ENCODE measurements around the gene HLA-DPA1.

The HLA-DPA1 gene

DNA sequence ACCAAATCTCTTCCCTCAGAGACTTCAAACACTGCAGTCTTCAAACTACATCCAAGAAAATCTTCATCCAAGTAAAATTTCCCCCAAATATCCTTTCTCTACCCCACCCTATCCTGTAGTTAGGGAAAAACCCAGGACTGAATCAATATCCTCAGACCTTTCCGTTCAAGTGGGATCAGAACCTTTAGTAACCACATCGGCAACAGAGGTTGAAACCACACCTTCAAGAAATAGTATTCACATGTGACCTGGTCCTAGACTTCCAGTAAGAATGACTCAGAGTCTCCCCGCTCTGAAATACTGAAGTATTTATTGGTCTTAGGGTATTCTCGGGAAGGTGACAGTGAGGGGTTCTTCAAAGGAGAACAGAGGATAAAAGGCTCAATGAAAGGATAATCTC, 8.7 kb downstream of the HLA-DPA1 start:
- TF ChIP-seq NFIC (IDR thresholded peaks at IDR 0.05) (no peak), ZBTB7A (IDR thresholded peaks at IDR 0.05; ENCODE audit: low read depth) (no peak), FOXM1 (IDR thresholded peaks at IDR 0.05; ENCODE audit: borderline replicate concordance, low read depth) (no peak), CREB1 (IDR thresholded peaks at IDR 0.05; ENCODE audit: low read depth) (no peak), CEBPB (IDR thresholded peaks at IDR 0.05) (no peak), YY1 (IDR thresholded peaks at IDR 0.05; ENCODE audit: low read depth) (no peak), TCF12 (IDR thresholded peaks at IDR 0.05; ENCODE audit: low read depth) (no peak), USF1 (IDR thresholded peaks at IDR 0.05) (no peak), TAF1 (IDR thresholded peaks at IDR 0.05; ENCODE audit: low read depth) (no peak), EP300 (IDR thresholded peaks at IDR 0.05; ENCODE audit: borderline replicate concordance) (no peak)
- TF ChIP-seq, protein P1, sequence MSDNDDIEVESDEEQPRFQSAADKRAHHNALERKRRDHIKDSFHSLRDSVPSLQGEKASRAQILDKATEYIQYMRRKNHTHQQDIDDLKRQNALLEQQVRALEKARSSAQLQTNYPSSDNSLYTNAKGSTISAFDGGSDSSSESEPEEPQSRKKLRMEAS (IDR thresholded peaks at IDR 0.05), result no peak

- no peak for TF ChIP-seq CEBPB (IDR thresholded peaks at IDR 0.05)
- TF ChIP-seq REST (IDR thresholded peaks at IDR 0.05; ENCODE audit: low read depth), result peak; percentile 31; the same call in 1 of the 2 replicates
Observed at GRCh38 chr6:33061987-33062386, 11.5 kb downstream of the HLA-DPA1 start.

DNA sequence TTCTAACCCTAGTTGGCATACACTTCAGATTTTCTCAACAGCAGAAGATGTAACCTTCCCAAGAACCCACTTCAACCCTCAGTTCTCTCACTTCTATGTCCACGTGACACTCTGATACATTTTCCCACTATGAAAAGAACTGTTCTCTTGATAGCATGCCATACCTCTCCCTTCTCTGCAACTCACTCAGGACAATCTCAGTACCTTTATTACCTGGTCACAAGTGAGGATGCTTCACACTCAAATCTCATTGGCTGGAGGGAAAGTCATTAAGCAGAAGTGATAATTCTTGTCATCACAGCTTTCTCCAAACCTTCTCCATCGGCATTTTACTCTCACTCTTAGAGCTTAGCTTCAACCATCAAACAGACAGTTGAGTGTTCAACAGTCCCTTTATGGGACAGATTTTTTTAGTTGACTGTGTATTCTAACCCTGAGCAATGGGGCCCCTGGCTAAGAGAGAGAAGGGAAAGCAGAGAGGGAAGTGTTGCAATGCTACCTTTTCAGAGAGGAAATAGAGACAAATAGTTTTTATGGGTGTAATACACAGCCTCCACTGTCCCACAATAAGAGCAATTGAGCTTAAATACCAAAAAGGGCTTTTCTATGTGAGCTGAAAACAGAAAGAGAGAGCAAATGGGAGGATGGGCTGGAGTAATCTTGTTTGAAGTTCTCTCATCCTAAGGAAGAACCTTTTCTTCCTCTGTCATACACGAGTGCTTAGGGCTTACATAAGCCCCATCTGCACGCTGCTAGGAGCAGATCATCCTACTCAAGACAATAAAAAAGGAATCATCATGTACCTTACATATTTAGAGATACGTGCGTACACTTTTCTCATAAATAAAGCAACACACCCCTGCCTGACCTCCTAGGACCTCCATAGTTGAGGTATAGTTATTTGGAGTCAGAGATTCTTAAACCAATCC, 16.0 kb downstream of the HLA-DPA1 start:
- TF ChIP-seq CREB1 (IDR thresholded peaks at IDR 0.05; ENCODE audit: low read depth) (no peak), EP300 (IDR thresholded peaks at IDR 0.05; ENCODE audit: borderline replicate concordance) (no peak), ZBTB7A (IDR thresholded peaks at IDR 0.05; ENCODE audit: low read depth) (no peak), YY1 (IDR thresholded peaks at IDR 0.05; ENCODE audit: low read depth) (no peak), EGR1 (IDR thresholded peaks at IDR 0.05) (no peak), NFIC (IDR thresholded peaks at IDR 0.05) (no peak), TEAD4 (IDR thresholded peaks at IDR 0.05) (no peak), FOXM1 (IDR thresholded peaks at IDR 0.05; ENCODE audit: borderline replicate concordance, low read depth) (no peak), TAF1 (IDR thresholded peaks at IDR 0.05; ENCODE audit: low read depth) (no peak)
- TF ChIP-seq, protein P1 (IDR thresholded peaks at IDR 0.05), result no peak

DNA sequence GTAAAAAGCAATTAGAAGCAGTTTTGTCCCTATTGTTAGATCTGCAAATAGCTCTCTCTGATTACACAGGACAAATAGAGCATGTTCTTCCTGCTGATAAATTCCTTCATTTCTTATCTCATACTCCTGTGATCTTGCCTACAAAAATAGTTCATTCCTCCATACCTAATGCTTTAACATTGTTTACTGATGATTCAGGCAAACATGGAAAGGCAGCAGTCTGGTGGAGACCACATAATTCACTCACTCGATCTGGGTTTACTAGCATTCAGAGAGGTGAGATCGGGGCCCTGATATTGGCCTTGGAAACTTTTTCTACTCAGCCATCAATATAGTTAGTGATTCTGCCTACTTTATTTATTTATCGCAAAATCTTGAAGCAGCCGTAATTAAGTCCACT, 20.2 kb downstream of the HLA-DPA1 start:
- TF ChIP-seq EP300 (IDR thresholded peaks at IDR 0.05; ENCODE audit: borderline replicate concordance) (no peak), FOXM1 (IDR thresholded peaks at IDR 0.05; ENCODE audit: borderline replicate concordance, low read depth) (no peak), CEBPB (IDR thresholded peaks at IDR 0.05) (no peak), REST (IDR thresholded peaks at IDR 0.05; ENCODE audit: low read depth) (no peak), NFIC (IDR thresholded peaks at IDR 0.05) (no peak), RAD21 (IDR thresholded peaks at IDR 0.05; ENCODE audit: low read depth) (no peak), TEAD4 (IDR thresholded peaks at IDR 0.05) (no peak), TCF12 (IDR thresholded peaks at IDR 0.05; ENCODE audit: low read depth) (no peak), ZBTB7A (IDR thresholded peaks at IDR 0.05; ENCODE audit: low read depth) (no peak), USF1 (IDR thresholded peaks at IDR 0.05) (no peak), EGR1 (IDR thresholded peaks at IDR 0.05) (no peak)

- TF ChIP-seq CREB1 (IDR thresholded peaks at IDR 0.05; ENCODE audit: low read depth) (no peak), EP300 (IDR thresholded peaks at IDR 0.05; ENCODE audit: borderline replicate concordance) (no peak), REST (IDR thresholded peaks at IDR 0.05; ENCODE audit: low read depth) (no peak), CEBPB (IDR thresholded peaks at IDR 0.05) (no peak), EGR1 (IDR thresholded peaks at IDR 0.05) (no peak), ZBTB7A (IDR thresholded peaks at IDR 0.05; ENCODE audit: low read depth) (no peak), USF1 (IDR thresholded peaks at IDR 0.05) (no peak), NFIC (IDR thresholded peaks at IDR 0.05) (no peak), TAF1 (IDR thresholded peaks at IDR 0.05; ENCODE audit: low read depth) (no peak), TCF12 (IDR thresholded peaks at IDR 0.05; ENCODE audit: low read depth) (no peak), RAD21 (IDR thresholded peaks at IDR 0.05; ENCODE audit: low read depth) (no peak), YY1 (IDR thresholded peaks at IDR 0.05; ENCODE audit: low read depth) (no peak), FOXM1 (IDR thresholded peaks at IDR 0.05; ENCODE audit: borderline replicate concordance, low read depth) (no peak), TEAD4 (IDR thresholded peaks at IDR 0.05) (no peak)
- TF ChIP-seq, protein P1 (IDR thresholded peaks at IDR 0.05), result no peak
Observed at GRCh38 chr6:33052627-33053026, 20.8 kb downstream of the HLA-DPA1 start.
